Small intestine (tissue), 7 donors: ENCODE results near the gene FRMD4B. TPM values are rescaled to one million over a fixed set of nuclear protein-coding genes. Genes with fewer than 3 reads are reported as not detected.

Source experiments
- DNase-seq, 2 donors: peaks; one replicate each; pipeline versions ENCODE4 v3.0.0 to v3.0.0-alpha.2; 2013
- FAIRE-seq: peaks from 2 replicates; lab custom pipeline; 2012; peaks lifted over from hg19 to GRCh38; lab: Jason Lieb, UNC
- H3K27ac ChIP-seq, 3 donors: one replicate each; pipeline ENCODE4 v1.5.1; 2013; ENCODE audit warnings: low read length in 2 of 3, mild to moderate bottlenecking in 2 of 3, control low read depth in 1 of 3, inconsistent platforms in 1 of 3, low read depth in 1 of 3, moderate library complexity in 1 of 3
- H3K27me3 ChIP-seq, 3 donors: one replicate each; pipeline ENCODE4 v1.6.1; 2013; ENCODE audit warnings: low read length in 3 of 3, inconsistent platforms in 1 of 3; ENCODE audit not compliant: control insufficient read depth in 3 of 3, insufficient read depth in 3 of 3
- H3K36me3 ChIP-seq, 3 donors: one replicate each; pipeline ENCODE4 v1.6.1; 2013; ENCODE audit warnings: low read length in 3 of 3, inconsistent platforms in 1 of 3, low read depth in 1 of 3, mild to moderate bottlenecking in 1 of 3, moderate library complexity in 1 of 3; ENCODE audit not compliant: control insufficient read depth in 3 of 3, insufficient read depth in 2 of 3
- H3K4me1 ChIP-seq, 3 donors: one replicate each; pipeline ENCODE4 v1.6.1; 2013; ENCODE audit warnings: low read length in 2 of 3, inconsistent platforms in 1 of 3, low read depth in 1 of 3, mild to moderate bottlenecking in 1 of 3, moderate library complexity in 1 of 3; ENCODE audit not compliant: control insufficient read depth in 3 of 3, insufficient read depth in 2 of 3
- H3K4me3 ChIP-seq, 3 donors: one replicate each; pipeline ENCODE4 v1.5.1; 2013; ENCODE audit warnings: low read length in 3 of 3, control low read depth in 1 of 3, inconsistent platforms in 1 of 3, low read depth in 1 of 3, mild to moderate bottlenecking in 1 of 3, moderate library complexity in 1 of 3
- H3K9me3 ChIP-seq, 2 donors: one replicate each; pipeline ENCODE4 v1.6.1; 2013; ENCODE audit warnings: low read depth in 1 of 2, low read length in 1 of 2; ENCODE audit not compliant: control insufficient read depth in 2 of 2, insufficient read depth in 1 of 2
- WGBS, 3 donors: extraction: QIAGEN DNeasy Blood & Tissue Kit; methylation state at CpG; one replicate each; pipeline ENCODE4 v1.1.7; 2013; 5-methylcytosine and 5-hydroxymethylcytosine counted together
- polyA plus RNA-seq, 4 donors: library from polyadenylated mRNA; stranded (reverse) in 3 of 4; unstranded in 1 of 4; fragments of 200-250 nt in 3 of 4; fragments of 120-200 nt in 1 of 4; gene quantifications; one replicate each; pipeline versions ENCODE4 v1.2.1 to v1.2.3, GENCODE V29; 2013
- donor health status: healthy with polysubstance abuse.
- donor health status: control.
- donor health status: control.
- donor health status: Bipolar disorder and iron deficiency.
- donor health status: healthy.

Gene FRMD4B
- polyA plus RNA-seq, 4 donors = 5.6 to 16.3 (median 8.4) TPM

DNA sequence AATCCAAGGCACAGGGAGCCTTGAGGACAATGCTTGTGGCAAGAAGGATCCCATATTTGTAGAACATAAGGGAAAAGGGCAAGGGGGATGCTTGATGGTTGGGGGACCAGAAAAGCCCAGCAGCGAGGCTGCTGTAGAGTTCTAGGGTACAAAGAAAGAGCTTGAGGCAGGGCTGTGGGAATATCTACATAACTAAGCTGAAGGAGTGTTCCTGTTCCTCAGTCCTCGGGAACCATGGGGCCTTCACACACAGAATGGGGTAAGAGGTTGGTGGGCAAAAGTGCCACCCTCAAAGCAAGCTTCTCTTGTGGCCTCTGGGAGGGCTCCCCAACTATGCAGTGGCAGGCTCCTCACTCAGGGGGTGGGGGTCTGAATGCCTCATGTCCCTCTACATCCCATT, 6.5 kb upstream of the FRMD4B start:
- no peaks in the 10 kb centered on the region for H3K4me1 ChIP-seq
- no peak overlapping the region for H3K27ac ChIP-seq
- H3K4me3 ChIP-seq = no peak overlapping the region
- WGBS, 3 donors = 76 to 90% (median 85%) methylated on average over 2 of the region's 2 CpGs
- H3K36me3 ChIP-seq = no peaks in the 10 kb centered on the region
- H3K27me3 ChIP-seq = peaks cover 0 to 12% (median 0%) of the 10 kb centered on the region in 3 donors
- H3K9me3 ChIP-seq = peaks cover 0 to 3% of the 10 kb centered on the region in 2 donors
- DNase-seq (no peak), FAIRE-seq (no peak)

DNA sequence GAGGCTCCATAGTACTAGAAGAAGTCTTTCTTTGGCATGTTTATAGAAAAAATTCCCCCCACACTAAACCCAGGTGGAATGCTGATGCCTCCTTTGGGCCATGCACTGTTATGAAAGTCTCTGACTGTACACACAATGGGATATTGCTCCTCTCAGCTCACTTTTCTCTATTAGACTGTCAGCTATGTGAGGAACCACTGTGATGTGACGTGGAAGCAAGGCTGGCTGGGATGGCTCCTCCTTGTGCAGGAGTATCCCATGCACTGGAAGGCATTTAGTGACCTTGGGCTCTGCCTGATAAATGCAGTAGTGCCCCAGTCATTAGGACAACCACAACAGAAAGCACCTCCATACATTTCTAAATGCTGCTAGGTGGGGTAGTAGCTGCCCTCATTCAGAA, 5.7 kb upstream of the FRMD4B start:
- Histone ChIP-seq H3K27ac (no peak overlapping the region), H3K27me3 (peaks cover 0 to 16% (median 5%) of the 10 kb centered on the region in 3 donors), H3K4me3 (no peak overlapping the region), H3K36me3 (no peaks in the 10 kb centered on the region), H3K9me3 (peaks cover 0 to 3% of the 10 kb centered on the region in 2 donors), H3K4me1 (no peaks in the 10 kb centered on the region)
- DNase-seq = no peak
- WGBS, 3 donors = 58 to 93% (median 86%) methylated on average over 1 of the region's 1 CpG
- no peak for FAIRE-seq

DNA sequence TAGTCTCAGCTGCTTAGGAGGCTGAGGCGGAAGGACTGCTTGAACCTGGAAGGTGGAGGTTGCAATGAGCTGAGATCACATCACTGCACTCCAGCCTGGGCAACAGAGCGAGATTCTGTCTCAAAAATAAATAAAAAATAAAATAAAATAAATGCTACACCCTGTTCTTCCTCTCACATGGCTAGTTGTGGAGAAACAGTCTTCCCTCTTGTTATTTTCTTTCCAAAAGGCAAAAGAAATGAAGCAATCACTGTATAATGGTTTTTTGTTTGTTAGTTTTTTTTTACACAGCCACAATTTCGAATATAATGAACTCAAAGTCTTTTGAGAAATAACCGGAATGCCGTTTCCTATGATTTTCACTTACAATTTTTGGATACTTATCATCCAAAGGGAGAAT, 4.9 kb upstream of the FRMD4B start:
- H3K4me1 ChIP-seq = no peaks in the 10 kb centered on the region
- no peaks in the 10 kb centered on the region for H3K36me3 ChIP-seq
- no peak for DNase-seq
- no peak for FAIRE-seq
- peaks cover 4 to 23% (median 9%) of the 10 kb centered on the region in 3 donors for H3K27me3 ChIP-seq
- H3K4me3 ChIP-seq = no peak overlapping the region
- WGBS, 3 donors = 81 to 88% (median 85%) methylated on average over 5 of the region's 5 CpGs
- peaks cover 0 to 3% of the 10 kb centered on the region in 2 donors for H3K9me3 ChIP-seq
- H3K27ac ChIP-seq = no peak overlapping the region

DNA sequence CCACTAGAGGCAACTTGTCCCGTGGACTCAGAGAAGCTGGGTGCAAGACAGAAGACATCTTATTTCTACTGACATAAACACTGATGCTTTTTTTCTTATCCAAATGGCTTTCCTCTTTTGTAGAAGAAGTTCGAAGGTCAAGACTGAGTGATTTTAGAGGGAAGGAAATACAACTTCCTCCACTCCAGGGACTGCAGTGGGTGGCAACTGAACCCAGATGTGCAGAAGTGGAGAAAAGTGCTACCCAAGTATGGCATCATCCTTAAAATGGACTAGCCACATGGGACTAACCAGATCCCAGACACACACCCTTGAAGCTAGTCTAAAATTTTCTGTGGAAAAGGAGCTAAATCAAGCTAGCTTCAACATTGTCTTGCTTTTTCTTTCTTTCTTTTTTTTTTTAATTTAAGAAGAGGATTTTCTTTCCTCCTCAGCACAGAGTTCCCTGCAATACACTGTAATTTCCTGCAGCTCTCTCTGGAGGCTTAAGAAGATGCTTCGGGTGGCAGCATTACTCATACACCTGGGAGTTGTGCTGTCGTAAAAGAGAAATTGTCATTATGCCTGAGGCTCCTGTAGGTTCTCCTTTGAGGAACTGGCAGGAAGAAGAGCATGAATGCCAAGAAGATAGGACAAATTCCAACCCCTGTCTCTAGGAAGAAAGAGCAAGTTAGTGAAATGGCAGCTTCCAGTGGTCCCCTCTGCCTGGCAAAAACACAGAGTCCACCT, 3.8 kb upstream of the FRMD4B start:
- Histone ChIP-seq H3K9me3 (peaks cover 0 to 3% of the 10 kb centered on the region in 2 donors), H3K27ac (no peak overlapping the region), H3K36me3 (no peaks in the 10 kb centered on the region), H3K4me1 (no peaks in the 10 kb centered on the region), H3K27me3 (peaks cover 6 to 33% (median 12%) of the 10 kb centered on the region in 3 donors), H3K4me3 (no peak overlapping the region)
- WGBS, 3 donors = 11 to 27% (median 23%) methylated on average over 4 of the region's 4 CpGs
- FAIRE-seq (no peak), DNase-seq (no peak)

DNA sequence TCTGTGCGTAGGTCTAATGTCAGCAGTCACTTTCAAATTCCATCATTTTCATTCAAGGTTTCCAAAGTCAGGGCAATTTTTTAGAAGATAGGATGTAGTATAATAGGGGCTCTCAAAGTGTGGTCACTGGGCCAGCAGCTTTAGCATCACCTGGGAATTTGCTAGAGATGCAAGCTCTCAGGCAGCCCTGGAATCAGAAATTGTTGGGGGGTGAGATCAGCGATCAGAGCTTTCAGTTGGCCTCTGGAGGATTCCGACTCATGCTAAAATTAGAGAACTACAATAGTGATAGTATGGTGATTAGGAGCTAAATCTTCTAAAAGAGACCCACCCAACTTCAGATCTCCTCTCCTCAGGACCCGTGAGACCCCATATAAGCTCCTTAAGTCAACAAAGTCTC, 2.4 kb upstream of the FRMD4B start:
- no peaks in the 10 kb centered on the region for H3K4me1 ChIP-seq
- H3K27me3 ChIP-seq = peaks cover 6 to 37% (median 12%) of the 10 kb centered on the region in 3 donors
- H3K36me3 ChIP-seq = no peaks in the 10 kb centered on the region
- 60 to 78% (median 68%) methylated on average over 4 of the region's 4 CpGs for WGBS, 3 donors
- no peaks in the 10 kb centered on the region for H3K9me3 ChIP-seq
- no peak overlapping the region for H3K4me3 ChIP-seq
- DNase-seq (no peak), FAIRE-seq (no peak)
- H3K27ac ChIP-seq = no peak overlapping the region

DNA sequence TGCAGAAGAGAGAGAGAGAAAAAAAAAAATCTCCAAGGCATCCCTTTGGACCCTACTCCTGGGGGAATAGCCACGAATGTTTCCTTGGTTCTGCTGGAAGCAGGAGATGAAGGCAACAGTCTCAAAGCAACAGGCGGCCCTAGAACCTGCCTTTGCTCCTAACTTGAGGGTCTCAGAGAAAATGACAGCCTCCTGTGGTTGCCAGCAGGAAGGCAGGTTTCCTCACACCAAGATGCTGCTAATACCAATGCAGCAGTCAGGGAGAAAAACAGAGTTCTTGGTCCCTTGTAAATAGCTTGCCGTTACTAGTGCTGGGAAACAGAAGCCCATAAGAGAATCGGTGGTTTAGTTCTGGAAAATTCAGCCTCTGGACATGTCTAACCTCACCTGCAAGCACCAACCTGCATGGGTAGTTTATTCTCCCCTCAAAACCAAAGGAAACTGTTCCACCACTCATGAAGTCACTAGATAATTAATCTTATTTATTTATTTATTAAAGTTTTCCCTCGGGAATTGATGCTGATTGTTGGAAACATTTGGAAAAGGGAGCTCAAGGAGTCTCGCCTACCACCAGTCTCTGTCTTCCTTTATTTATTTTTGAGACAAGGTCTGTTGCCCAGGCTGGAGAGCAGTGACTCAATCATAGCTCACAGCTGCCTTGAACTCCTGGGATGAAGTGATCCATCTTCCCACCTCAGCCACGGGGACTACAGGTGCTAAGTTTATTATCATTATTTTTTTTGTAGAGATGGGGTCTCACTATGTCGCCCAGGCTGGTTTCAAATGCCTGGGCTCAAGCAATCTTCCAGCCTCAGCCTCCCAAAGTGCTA, 883 bp upstream of the FRMD4B start:
- 28 to 39% (median 33%) methylated on average over 8 of the region's 8 CpGs for WGBS, 3 donors
- FAIRE-seq (no peak), DNase-seq (no peak)
- no peak overlapping the region for H3K27ac ChIP-seq
- no peaks in the 10 kb centered on the region for H3K36me3 ChIP-seq
- no peaks in the 10 kb centered on the region for H3K4me1 ChIP-seq
- peaks cover 6 to 33% (median 12%) of the 10 kb centered on the region in 3 donors for H3K27me3 ChIP-seq
- peak overlapping the region in 1 of 3 donors; percentile 38 for H3K4me3 ChIP-seq
- no peaks in the 10 kb centered on the region for H3K9me3 ChIP-seq

DNA sequence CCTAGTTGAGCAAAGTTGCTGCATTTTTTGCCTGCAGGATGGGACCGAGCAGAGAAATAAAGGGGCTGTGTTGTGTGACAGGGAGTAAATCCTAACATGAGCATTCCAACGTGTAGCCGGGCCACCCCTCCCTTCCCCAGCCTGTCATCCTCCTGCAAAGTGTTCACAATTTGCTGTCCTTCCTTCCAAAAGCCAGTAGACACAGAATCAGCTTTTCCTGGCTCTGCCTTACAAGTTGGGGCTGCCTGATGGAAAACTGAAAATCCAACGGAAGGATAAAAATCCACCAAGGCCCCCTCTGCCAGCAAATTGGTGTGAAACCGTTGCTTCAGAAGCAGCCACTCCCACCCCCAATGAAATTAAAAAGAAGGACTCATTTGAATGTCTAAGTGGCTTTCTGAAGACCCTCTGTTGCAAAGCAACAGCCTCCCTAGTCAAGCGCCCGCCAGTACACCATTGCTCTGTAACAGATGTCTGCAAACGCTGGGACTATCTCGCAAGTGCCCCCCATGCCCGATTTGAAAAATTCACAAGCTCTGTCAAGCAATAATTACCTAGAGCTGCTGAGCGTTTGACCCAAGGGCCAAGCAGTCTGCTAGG, 665 bp downstream of the FRMD4B start:
- WGBS, 3 donors = 18 to 26% (median 21%) methylated on average over 11 of the region's 11 CpGs
- Histone ChIP-seq H3K4me1 (no peaks in the 10 kb centered on the region), H3K4me3 (peak overlapping the region in 2 of 3 donors; percentile 38 to 41), H3K9me3 (no peaks in the 10 kb centered on the region), H3K27ac (no peak overlapping the region), H3K27me3 (peaks cover 6 to 33% (median 12%) of the 10 kb centered on the region in 3 donors), H3K36me3 (no peaks in the 10 kb centered on the region)
- no peak for FAIRE-seq
- DNase-seq = no peak

DNA sequence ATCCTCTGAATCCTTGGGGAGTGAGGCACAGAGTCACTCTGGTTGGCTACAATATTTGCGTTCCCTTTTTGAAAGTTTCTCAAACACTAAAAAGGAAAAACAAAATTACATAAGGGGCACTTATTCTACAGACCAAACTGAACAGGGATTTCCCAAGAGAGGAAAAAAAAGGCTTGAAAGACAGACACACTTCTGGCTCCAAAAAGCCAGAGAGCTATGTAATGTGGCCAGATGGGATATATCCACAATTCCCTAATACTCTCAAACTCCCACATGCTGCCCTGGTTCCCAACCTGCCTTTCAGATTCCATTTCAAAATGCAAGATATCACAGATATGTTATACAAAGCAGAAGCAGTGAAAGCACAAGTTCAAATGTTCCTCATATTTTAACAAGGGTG, 1.6 kb downstream of the FRMD4B start:
- H3K4me1 ChIP-seq = no peaks in the 10 kb centered on the region
- no peaks in the 10 kb centered on the region for H3K36me3 ChIP-seq
- H3K4me3 ChIP-seq = no peak overlapping the region
- H3K27me3 ChIP-seq = peaks cover 6 to 33% (median 12%) of the 10 kb centered on the region in 3 donors
- 58 to 100% (median 76%) methylated on average over 1 of the region's 1 CpG for WGBS, 3 donors
- H3K27ac ChIP-seq = no peak overlapping the region
- DNase-seq (no peak), FAIRE-seq (no peak)
- no peaks in the 10 kb centered on the region for H3K9me3 ChIP-seq
